Ishikawa (cell line): ENCODE data around the gene RELN.

Experiments
- CEBPB ChIP-seq: IDR thresholded peaks from 2 replicates; pipeline ENCODE4 v1.6.1; 2012
- EGR1 ChIP-seq: IDR thresholded peaks from 2 replicates; pipeline ENCODE4 v1.6.1; 2012
- EP300 ChIP-seq: IDR thresholded peaks from 2 replicates; pipeline ENCODE4 v1.6.1; 2012; ENCODE audit warnings: borderline replicate concordance
- MAX ChIP-seq: IDR thresholded peaks from 2 replicates; pipeline ENCODE4 v1.6.1; 2012
- NFIC ChIP-seq: IDR thresholded peaks from 2 replicates; pipeline ENCODE4 v1.6.1; 2012
- RAD21 ChIP-seq: IDR thresholded peaks from 2 replicates; pipeline ENCODE4 v1.6.1; 2012; ENCODE audit warnings: low read depth
- REST ChIP-seq: IDR thresholded peaks from 2 replicates; pipeline ENCODE4 v1.6.1; 2012; ENCODE audit warnings: low read depth, mild to moderate bottlenecking
- TAF1 ChIP-seq: IDR thresholded peaks from 2 replicates; pipeline ENCODE4 v1.6.1; 2012; ENCODE audit warnings: low read depth, mild to moderate bottlenecking
- TCF12 ChIP-seq: IDR thresholded peaks from 2 replicates; pipeline ENCODE4 v1.6.1; 2012; ENCODE audit warnings: low read depth
- TEAD4 ChIP-seq: IDR thresholded peaks from 2 replicates; pipeline ENCODE4 v1.6.1; 2012
- USF1 ChIP-seq: IDR thresholded peaks from 2 replicates; pipeline ENCODE4 v1.6.1; 2012
- YY1 ChIP-seq: IDR thresholded peaks from 2 replicates; pipeline ENCODE4 v1.6.1; 2012; ENCODE audit warnings: low read depth
- ZBTB7A ChIP-seq: IDR thresholded peaks from 2 replicates; pipeline ENCODE4 v1.6.1; 2012; ENCODE audit warnings: low read depth

GRCh38 chr7:103439661-103440060, 549.8 kb downstream of the RELN start:
- TF ChIP-seq TAF1 = no peak
- no peak for TF ChIP-seq RAD21
- TF ChIP-seq TCF12 = no peak
- TF ChIP-seq NFIC = no peak
- no peak for TF ChIP-seq YY1
- TF ChIP-seq ZBTB7A = no peak
- TF ChIP-seq USF1 = no peak
- TF ChIP-seq REST = no peak
- TF ChIP-seq MAX = no peak
- TF ChIP-seq TEAD4 = no peak
- no peak for TF ChIP-seq EP300
- TF ChIP-seq CEBPB = no peak
- no peak for TF ChIP-seq EGR1
